Keratinocyte (primary cell): Measurements from ENCODE around the gene VAMP2.

Experiments used
- CTCF ChIP-seq, 3 experiments: IDR thresholded peaks in 1 of 3; conservative IDR thresholded peaks in 1 of 3; optimal IDR thresholded peaks in 1 of 3; 2 replicates in 2 of 3; 3 replicates in 1 of 3; pipeline versions ENCODE3 to v1.5.1; 2011; ENCODE audit warnings: low read length in 3 of 3, mild to moderate bottlenecking in 3 of 3, moderate library complexity in 2 of 3, control low read depth in 1 of 3, inconsistent platforms in 1 of 3; ENCODE audit not compliant: insufficient read depth in 2 of 3; ENCODE audit errors: extremely low read depth in 1 of 3
- EZH2 ChIP-seq: IDR thresholded peaks from one replicate; pipeline ENCODE4 v1.6.1; 2012; ENCODE audit warnings: inconsistent platforms, mild to moderate bottlenecking, low read length, moderate library complexity

GRCh38 chr17:8159032-8159400 is 3.7 kb downstream of the VAMP2 start:
- no peak for TF ChIP-seq CTCF (optimal IDR thresholded peaks at IDR 0.05 in 1 of 3, IDR thresholded peaks at IDR 0.05 in 1 of 3, conservative IDR thresholded peaks at IDR 0.05 in 1 of 3; ENCODE audit: extremely low read depth in 1 of 3, insufficient read depth in 2 of 3, low read length in 3 of 3)
- no peak for TF ChIP-seq EZH2
